Duodenal mucosa (tissue), 2 donors: ENCODE measurements around the gene NFKBIL1.
"Not testable (repeated sequence)": the region's sequence is repeated elsewhere in the genome, so short reads cannot be mapped to it uniquely, and the experiment has no call there.

Experiments used
- H3K27ac ChIP-seq: one replicate; pipeline ENCODE4 v1.7.0; 2013; ENCODE audit warnings: low read depth, low read length
- H3K27me3 ChIP-seq, 2 donors: one replicate each; pipeline ENCODE4 v1.7.0; 2013; ENCODE audit warnings: low read length in 2 of 2, control low read depth in 1 of 2; ENCODE audit not compliant: insufficient read depth in 2 of 2, control insufficient read depth in 1 of 2
- H3K36me3 ChIP-seq, 2 donors: one replicate each; pipeline ENCODE4 v1.7.0; 2013; ENCODE audit warnings: low read length in 2 of 2, control low read depth in 1 of 2; ENCODE audit not compliant: insufficient read depth in 2 of 2, control insufficient read depth in 1 of 2
- H3K4me1 ChIP-seq, 2 donors: one replicate each; pipeline ENCODE4 v1.7.0; 2013; ENCODE audit warnings: low read length in 2 of 2, control low read depth in 1 of 2; ENCODE audit not compliant: insufficient read depth in 2 of 2, control insufficient read depth in 1 of 2
- H3K4me3 ChIP-seq, 2 donors: one replicate each; pipeline ENCODE4 v1.7.0; 2013; ENCODE audit warnings: low read length in 2 of 2, low read depth in 1 of 2
- H3K9ac ChIP-seq, 2 donors: one replicate each; pipeline ENCODE4 v1.7.0; 2013; ENCODE audit warnings: low read length in 2 of 2, low read depth in 1 of 2
- H3K9me3 ChIP-seq, 2 donors: one replicate each; pipeline ENCODE4 v1.7.0; 2013; ENCODE audit warnings: low read length in 2 of 2, control low read depth in 1 of 2; ENCODE audit not compliant: control insufficient read depth in 1 of 2

The NFKBIL1 gene, protein sequence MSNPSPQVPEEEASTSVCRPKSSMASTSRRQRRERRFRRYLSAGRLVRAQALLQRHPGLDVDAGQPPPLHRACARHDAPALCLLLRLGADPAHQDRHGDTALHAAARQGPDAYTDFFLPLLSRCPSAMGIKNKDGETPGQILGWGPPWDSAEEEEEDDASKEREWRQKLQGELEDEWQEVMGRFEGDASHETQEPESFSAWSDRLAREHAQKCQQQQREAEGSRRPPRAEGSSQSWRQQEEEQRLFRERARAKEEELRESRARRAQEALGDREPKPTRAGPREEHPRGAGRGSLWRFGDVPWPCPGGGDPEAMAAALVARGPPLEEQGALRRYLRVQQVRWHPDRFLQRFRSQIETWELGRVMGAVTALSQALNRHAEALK

DNA sequence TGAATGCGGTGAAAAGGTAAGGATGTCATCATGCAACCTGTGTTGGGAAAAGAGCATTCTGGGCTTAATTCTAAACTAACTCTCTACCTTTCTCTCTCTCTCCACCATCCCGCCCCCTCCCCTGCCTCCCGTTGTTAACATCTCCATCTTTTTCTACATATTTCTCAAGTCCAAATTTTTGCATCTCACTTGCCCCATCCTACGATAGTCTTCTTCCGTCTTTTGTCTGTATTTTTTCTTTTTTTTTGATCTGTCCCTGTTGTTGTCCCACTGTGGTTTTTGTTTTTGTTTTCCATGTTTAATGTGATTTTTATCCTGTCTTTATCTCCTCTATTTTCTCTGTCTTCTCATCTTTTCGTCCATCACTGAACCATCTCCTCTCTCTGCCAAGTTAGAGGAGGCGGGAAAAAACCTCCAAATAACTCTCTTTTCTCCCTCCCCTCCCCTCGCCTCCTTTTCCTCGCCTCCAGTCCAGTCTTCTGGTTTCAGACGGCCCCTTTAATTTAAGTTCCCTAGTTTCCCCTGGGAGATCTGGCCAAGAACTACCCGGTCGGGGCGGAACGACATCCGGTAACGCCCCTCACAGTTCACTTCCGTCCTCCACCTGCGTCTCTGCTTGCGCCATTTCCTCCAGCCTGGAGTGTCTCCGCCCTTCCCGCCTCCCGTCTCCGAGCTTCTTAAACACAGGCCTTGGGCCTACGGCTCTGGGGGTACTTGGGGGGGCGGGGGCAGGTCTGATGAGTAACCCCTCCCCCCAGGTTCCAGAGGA, at the start of gene NFKBIL1:
Gene NFKBIL1 (plus strand): TSS at position 651 of the 769 bp plus-strand sequence. CDS start 87 bp downstream, at position 738.
- Histone ChIP-seq H3K4me3 (peak within 1 kb of the TSS; percentile 70 to 82), H3K27ac (peak within 1 kb of the TSS; percentile 1), H3K9ac (peak within 1 kb of the TSS; percentile 71 to 74), H3K27me3 (no peaks in the 10 kb centered on the region), H3K4me1 (peaks cover 16 to 25% of the 10 kb centered on the region in 2 donors), H3K36me3 (peaks cover 0 to 17% of the 10 kb centered on the region in 2 donors), H3K9me3 (no peaks in the 10 kb centered on the region)

DNA sequence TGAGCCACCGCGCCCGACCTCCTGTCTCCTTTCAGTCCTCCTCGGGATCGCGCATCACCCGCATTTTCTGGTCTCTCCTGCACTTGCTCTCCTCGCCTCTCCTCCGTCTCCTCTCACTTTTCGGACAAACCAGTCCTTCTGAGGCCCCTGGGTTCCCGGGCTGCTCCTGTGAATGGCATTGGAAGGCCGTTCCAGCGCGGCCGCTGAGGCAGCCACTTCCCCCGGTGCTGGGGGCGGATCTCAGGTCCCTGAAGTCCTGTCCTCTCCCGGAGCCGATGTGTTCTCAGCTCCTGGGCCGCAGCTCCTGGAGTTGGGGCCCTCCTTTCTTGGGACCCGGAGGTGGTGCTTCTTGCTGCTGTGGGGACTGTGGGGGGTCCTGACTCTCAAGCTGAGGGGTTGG, 48.7 kb upstream of the NFKBIL1 start:
- peak overlapping the region; percentile 29 to 81 for H3K4me3 ChIP-seq

GRCh38 chr6:31499648-31500047, 47.8 kb upstream of the NFKBIL1 start:
- H3K9ac ChIP-seq, H3K4me3 ChIP-seq, H3K9me3 ChIP-seq, H3K36me3 ChIP-seq, H3K27ac ChIP-seq, H3K27me3 ChIP-seq: not testable (repeated sequence)
- H3K4me1 ChIP-seq = peaks cover 6 to 26% of the 10 kb centered on the region in 2 donors

More for the DNA sequence above, 48.7 kb upstream of the NFKBIL1 start:
- Histone ChIP-seq H3K27me3 (no peaks in the 10 kb centered on the region), H3K9me3 (no peaks in the 10 kb centered on the region), H3K9ac (no peak overlapping the region), H3K4me1 (peaks cover 6 to 26% of the 10 kb centered on the region in 2 donors), H3K36me3 (no peaks in the 10 kb centered on the region), H3K27ac (no peak overlapping the region)

DNA sequence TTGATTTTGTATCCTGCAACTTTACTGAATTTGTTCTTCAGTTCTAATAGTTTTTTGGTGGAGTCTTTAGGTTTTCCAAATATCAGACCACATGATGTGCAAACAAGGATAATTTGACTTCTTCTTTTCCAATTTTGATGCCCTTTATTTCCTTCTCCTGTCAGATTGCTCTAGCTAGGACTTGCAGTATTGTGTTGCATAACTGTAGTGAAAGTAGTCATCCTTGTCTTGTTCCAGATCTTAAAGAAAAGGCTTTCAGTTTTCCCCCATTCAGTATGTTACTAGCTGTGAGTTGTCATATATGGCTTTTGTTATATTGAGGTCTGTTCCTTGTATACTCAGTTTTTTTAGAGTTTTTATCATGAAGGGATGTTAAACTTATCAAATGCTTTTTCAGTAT, 44.8 kb upstream of the NFKBIL1 start:
- Histone ChIP-seq H3K4me3 (no peak overlapping the region), H3K36me3 (peaks cover 5 to 22% of the 10 kb centered on the region in 2 donors), H3K27ac (no peak overlapping the region), H3K9me3 (no peaks in the 10 kb centered on the region), H3K9ac (no peak overlapping the region), H3K4me1 (peaks cover 0 to 8% of the 10 kb centered on the region in 2 donors), H3K27me3 (no peaks in the 10 kb centered on the region)

DNA sequence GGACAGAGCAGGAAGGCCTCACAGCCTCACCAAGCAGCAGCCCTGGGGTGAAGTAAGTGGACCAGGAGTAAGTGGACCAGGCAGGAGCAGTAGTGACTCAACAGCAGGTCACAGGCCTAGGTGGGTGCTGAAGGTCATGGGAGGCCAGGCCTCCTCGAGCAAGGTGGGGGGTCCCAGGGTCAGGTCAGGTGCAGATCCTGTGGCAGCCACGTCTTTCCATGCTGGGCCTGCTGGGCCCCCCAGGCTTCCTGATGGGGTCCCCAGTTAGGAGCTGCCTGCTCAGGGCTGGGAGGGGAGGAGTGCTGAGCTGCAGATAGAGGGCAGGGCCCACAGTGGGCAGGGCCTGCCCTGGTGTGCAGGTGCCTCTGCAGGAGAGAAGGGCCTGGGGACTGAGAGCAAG, 38.4 kb upstream of the NFKBIL1 start:
- not testable (repeated sequence) for H3K4me3 ChIP-seq, H3K27me3 ChIP-seq, H3K27ac ChIP-seq, H3K4me1 ChIP-seq, H3K9ac ChIP-seq, H3K9me3 ChIP-seq
- H3K36me3 ChIP-seq = peaks cover 20 to 54% of the 10 kb centered on the region in 2 donors

GRCh38 chr6:31510007-31510406, 37.4 kb upstream of the NFKBIL1 start:
- H3K36me3 ChIP-seq = peaks cover 20 to 54% of the 10 kb centered on the region in 2 donors
- no peaks in the 10 kb centered on the region for H3K4me1 ChIP-seq
- no peak overlapping the region for H3K4me3 ChIP-seq
- H3K27me3 ChIP-seq = no peaks in the 10 kb centered on the region
- no peak overlapping the region for H3K9ac ChIP-seq
- H3K27ac ChIP-seq = no peak overlapping the region
- H3K9me3 ChIP-seq = no peaks in the 10 kb centered on the region

DNA sequence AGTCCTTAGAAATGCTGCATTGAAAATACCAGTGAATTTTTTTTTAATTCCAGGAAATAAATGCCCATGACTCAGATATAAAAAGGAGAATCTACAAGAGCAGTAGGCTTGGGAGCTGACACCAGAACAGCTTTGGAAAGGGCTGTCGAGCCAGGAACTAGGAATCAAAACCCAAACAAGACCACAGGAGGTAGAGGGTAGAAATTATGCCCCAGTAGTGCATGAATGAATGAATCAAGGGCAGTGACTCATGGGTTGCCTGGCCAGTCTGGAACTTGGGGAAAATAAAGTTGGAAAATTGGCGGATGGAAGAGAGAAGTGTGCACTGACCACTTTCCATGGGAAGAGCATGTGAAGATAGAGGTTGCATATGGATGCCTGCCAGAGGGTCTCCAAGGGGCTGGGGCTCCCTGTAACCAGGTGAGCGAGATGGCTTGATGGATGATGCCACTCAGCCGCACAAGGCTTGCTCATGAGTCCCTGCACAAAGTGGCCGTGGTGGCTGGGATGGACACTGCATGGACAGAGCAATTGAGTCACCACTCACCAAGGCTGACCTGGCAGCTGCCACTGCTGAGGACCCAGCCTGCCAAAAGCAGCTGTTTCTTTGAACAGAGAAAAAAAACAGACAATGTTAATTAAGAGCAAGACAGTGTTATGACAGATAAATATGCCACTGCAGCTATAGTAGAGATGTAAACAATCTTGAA, 33.8 kb upstream of the NFKBIL1 start:
- no peaks in the 10 kb centered on the region for H3K27me3 ChIP-seq
- H3K4me3 ChIP-seq = no peak overlapping the region
- peaks cover 5 to 23% of the 10 kb centered on the region in 2 donors for H3K36me3 ChIP-seq
- no peak overlapping the region for H3K9ac ChIP-seq
- H3K4me1 ChIP-seq = no peaks in the 10 kb centered on the region
- H3K9me3 ChIP-seq = no peaks in the 10 kb centered on the region
- no peak overlapping the region for H3K27ac ChIP-seq

DNA sequence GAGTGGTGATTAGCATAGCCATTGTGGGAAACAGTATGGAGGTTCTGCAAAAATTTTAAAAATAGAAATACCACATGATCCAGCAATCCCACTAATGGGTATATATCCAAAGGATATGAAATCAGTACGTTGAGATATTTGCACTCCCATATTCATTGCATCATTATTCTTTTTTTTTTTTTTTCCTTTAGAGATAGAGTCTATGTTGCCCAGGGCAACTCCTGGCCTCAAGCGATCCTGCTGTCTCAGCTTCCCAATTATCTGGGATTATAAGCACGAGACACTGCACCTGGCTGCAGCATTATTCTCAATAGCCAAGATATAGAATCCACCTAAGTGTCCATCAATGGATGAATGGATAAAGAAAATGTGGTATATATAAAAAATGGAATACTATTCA, 25.6 kb upstream of the NFKBIL1 start:
- Histone ChIP-seq H3K36me3 (no peaks in the 10 kb centered on the region), H3K9ac (no peak overlapping the region), H3K4me1 (peaks cover 6 to 8% of the 10 kb centered on the region in 2 donors), H3K27ac (no peak overlapping the region), H3K4me3 (no peak overlapping the region), H3K9me3 (no peaks in the 10 kb centered on the region), H3K27me3 (no peaks in the 10 kb centered on the region)

GRCh38 chr6:31525553-31525931, 21.9 kb upstream of the NFKBIL1 start:
- Histone ChIP-seq H3K27me3 (no peaks in the 10 kb centered on the region), H3K27ac (no peak overlapping the region), H3K9me3 (no peaks in the 10 kb centered on the region), H3K36me3 (peaks cover 8 to 11% of the 10 kb centered on the region in 2 donors), H3K4me1 (peaks cover 6 to 8% of the 10 kb centered on the region in 2 donors), H3K9ac (no peak overlapping the region), H3K4me3 (no peak overlapping the region)
